ENCODE results near the gene STRN4. TPM values are rescaled to one million over a fixed set of nuclear protein-coding genes. Genes with fewer than 3 reads are reported as not detected.

The STRN4 gene
- polyA plus RNA-seq, 1 experiment = 48.1 TPM

DNA sequence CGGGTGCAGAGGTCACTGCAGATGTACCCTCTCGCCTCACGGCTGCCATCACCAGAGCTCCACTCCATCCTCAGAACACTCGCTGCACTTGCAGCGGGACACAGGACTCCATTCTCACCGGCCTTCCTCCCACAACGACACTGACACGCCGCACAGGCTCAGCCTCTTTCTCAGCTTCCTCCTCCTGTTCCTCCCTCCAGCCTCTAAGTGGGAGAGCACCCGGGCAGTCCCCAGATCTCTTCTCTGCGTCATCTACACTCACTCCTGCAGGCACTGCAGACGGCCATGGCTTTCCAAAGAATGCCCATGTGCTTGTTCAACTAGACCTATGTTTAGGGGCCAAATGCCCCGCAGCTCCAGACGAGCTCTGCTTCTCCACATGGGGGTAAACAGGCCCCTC is 14.7 kb downstream of the STRN4 start:
- Histone ChIP-seq H3K4me3 (ENCODE audit: low read depth, low read length) (no peak overlapping the region), H3K27ac (ENCODE audit: low read depth, low read length) (peak overlapping the region; percentile 31), H3K9me3 (ENCODE audit: control insufficient read depth, insufficient read depth, low read length) (no peaks in the 10 kb centered on the region; the same call in 1 of the 2 replicates), H3K27me3 (ENCODE audit: control insufficient read depth, insufficient read depth, low read length) (no peaks in the 10 kb centered on the region)
- ChIA-PET POLR2A (interaction anchor here (0.5 to 0.9 kb wide), 3 partner anchors 10 to 232 kb away, joined by 3 read pairs; no protein-coding TSS in a partner anchor), CTCF (interaction anchor here (0.6 to 1.7 kb wide), 3 partner anchors 28 to 109 kb away, joined by 3 to 4 read pairs (median 3); no protein-coding TSS in a partner anchor)
- no peak for DNase-seq (ENCODE audit: low read depth, low spot score)
- TF ChIP-seq, protein P1, sequence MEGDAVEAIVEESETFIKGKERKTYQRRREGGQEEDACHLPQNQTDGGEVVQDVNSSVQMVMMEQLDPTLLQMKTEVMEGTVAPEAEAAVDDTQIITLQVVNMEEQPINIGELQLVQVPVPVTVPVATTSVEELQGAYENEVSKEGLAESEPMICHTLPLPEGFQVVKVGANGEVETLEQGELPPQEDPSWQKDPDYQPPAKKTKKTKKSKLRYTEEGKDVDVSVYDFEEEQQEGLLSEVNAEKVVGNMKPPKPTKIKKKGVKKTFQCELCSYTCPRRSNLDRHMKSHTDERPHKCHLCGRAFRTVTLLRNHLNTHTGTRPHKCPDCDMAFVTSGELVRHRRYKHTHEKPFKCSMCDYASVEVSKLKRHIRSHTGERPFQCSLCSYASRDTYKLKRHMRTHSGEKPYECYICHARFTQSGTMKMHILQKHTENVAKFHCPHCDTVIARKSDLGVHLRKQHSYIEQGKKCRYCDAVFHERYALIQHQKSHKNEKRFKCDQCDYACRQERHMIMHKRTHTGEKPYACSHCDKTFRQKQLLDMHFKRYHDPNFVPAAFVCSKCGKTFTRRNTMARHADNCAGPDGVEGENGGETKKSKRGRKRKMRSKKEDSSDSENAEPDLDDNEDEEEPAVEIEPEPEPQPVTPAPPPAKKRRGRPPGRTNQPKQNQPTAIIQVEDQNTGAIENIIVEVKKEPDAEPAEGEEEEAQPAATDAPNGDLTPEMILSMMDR (IDR thresholded peaks at IDR 0.05; ENCODE audit: low read depth, low read length) = no peak

DNA sequence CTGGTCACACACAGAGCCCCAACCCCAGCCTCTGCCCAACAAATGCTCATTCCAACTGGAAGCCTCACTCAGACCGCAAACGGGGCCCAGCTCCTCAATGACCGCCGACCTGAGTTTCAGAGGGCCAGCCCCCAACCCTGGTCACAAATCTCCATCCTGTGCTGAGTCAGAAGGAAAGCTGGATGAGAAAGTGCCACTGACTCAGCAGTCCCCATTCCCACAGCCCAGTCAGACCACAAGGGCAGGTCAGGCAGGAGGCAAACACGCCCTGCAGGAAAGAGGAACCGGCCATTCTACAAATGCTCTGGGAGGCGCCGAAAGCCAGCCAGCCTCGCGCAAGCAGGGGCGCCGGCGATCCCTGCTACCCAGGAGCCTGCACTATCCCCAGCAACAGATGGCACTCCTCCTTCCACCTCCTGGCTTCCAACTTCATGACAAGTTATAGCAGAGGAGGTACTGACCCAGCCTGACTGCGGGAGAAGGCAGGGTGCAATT is 15.2 kb downstream of the STRN4 start:
- H3K27ac ChIP-seq (ENCODE audit: low read depth, low read length) = peak overlapping the region; percentile 61
- POLR2A ChIA-PET = interaction anchor here (0.5 to 1.1 kb wide), 3 partner anchors 10 to 233 kb away, joined by 3 read pairs; partner anchors contain the start of gene PRKD2
- CTCF ChIA-PET = interaction anchor here (0.6 to 1.7 kb wide), 3 partner anchors 27 to 109 kb away, joined by 3 to 4 read pairs (median 3); no protein-coding TSS in a partner anchor
- no peak overlapping the region for H3K4me3 ChIP-seq (ENCODE audit: low read depth, low read length)
- H3K9me3 ChIP-seq (ENCODE audit: control insufficient read depth, insufficient read depth, low read length) = no peaks in the 10 kb centered on the region; the same call in 1 of the 2 replicates
- DNase-seq (ENCODE audit: low read depth, low spot score) = peak; percentile 59
- no peaks in the 10 kb centered on the region for H3K27me3 ChIP-seq (ENCODE audit: control insufficient read depth, insufficient read depth, low read length)
- TF ChIP-seq, protein P1 (IDR thresholded peaks at IDR 0.05; ENCODE audit: low read depth, low read length) = no peak

DNA sequence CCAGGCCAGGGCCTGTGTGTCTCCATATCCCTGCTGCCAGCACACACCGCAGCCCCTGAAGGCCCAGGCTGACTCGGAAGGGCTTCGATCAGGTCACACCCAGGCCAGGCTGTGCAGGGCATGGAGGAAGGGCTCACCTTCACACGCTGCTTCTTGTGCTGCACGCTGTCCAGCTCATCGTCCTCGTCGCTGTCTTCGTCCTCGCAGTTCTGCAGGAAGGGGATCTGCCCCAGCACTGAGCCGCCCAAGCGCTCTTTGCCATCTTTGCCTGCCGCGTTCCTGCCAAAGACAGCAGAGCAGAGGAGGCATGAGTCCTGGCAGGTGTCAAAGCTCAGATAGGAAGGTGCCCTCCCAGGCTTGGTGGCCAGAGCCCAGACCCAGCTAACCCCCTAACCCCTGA is 15.7 kb downstream of the STRN4 start:
- POLR2A ChIA-PET = interaction anchor here (1.1 kb wide), 1 partner anchor 14 kb away, joined by 3 read pairs; the partner anchor contains the start of gene PRKD2

DNA sequence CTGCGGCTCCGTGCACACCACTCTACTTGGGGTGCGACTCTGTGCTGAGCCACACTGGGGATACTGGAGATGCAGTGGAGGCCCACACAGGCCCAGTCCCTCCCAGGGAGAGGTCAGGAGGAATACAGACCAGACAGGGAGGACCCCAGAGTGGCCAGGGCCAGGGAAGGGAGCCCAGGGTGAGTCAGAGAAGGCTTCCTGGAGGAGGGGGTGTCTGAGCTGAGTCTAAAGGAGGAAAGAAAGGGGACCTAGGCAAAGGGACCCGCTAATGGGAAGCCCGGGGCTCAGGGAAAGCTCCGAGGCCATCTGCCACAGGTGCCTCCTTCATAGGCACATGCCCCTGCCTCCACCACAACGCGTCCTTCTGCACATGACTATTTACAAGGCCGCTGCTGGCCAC is 16.1 kb downstream of the STRN4 start:
- Histone ChIP-seq H3K4me3 (ENCODE audit: low read depth, low read length) (no peak overlapping the region), H3K27me3 (ENCODE audit: control insufficient read depth, insufficient read depth, low read length) (no peaks in the 10 kb centered on the region), H3K9me3 (ENCODE audit: control insufficient read depth, insufficient read depth, low read length) (no peaks in the 10 kb centered on the region; the same call in 1 of the 2 replicates), H3K27ac (ENCODE audit: low read depth, low read length) (peak overlapping the region; percentile 11)
- ChIA-PET CTCF (interaction anchor here (1.7 kb wide), 1 partner anchor 26 kb away, joined by 4 read pairs; no protein-coding TSS in a partner anchor), POLR2A (interaction anchor here (1.1 kb wide), 1 partner anchor 13 kb away, joined by 3 read pairs; the partner anchor contains the start of gene PRKD2)
- DNase-seq (ENCODE audit: low read depth, low spot score) = no peak
- TF ChIP-seq, protein P1 (IDR thresholded peaks at IDR 0.05; ENCODE audit: low read depth, low read length) = no peak

More for the DNA sequence above, 15.7 kb downstream of the STRN4 start:
- CTCF ChIA-PET = interaction anchor here (1.7 kb wide), 1 partner anchor 27 kb away, joined by 4 read pairs; no protein-coding TSS in a partner anchor
- TF ChIP-seq, protein P1 (IDR thresholded peaks at IDR 0.05; ENCODE audit: low read depth, low read length) = no peak
- H3K9me3 ChIP-seq (ENCODE audit: control insufficient read depth, insufficient read depth, low read length) = no peaks in the 10 kb centered on the region; the same call in 1 of the 2 replicates
- peak overlapping the region; percentile 61 for H3K27ac ChIP-seq (ENCODE audit: low read depth, low read length)
- no peak for DNase-seq (ENCODE audit: low read depth, low spot score)
- no peaks in the 10 kb centered on the region for H3K27me3 ChIP-seq (ENCODE audit: control insufficient read depth, insufficient read depth, low read length)
- no peak overlapping the region for H3K4me3 ChIP-seq (ENCODE audit: low read depth, low read length)

DNA sequence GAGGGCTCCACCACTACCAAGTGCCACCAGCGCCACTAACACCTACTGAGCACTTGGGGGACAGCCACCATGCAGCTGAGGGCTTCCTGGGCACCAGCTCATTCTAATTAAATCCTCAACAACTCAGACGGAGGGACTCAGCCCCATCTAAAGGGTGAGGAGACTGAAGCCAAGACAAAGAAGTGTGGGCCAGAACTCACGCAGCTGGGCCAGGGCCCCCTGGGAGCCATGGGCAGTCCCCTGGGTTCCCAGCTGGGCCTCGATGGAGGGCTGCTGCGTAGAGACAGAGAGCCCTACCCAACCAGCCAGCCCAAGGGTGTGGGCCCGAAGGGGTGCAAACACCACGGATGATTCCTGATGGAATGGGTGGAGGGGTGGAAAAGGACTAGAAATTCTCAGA is 16.6 kb downstream of the STRN4 start:
- Histone ChIP-seq H3K9me3 (ENCODE audit: control insufficient read depth, insufficient read depth, low read length) (no peaks in the 10 kb centered on the region; the same call in 1 of the 2 replicates), H3K4me3 (ENCODE audit: low read depth, low read length) (no peak overlapping the region), H3K27ac (ENCODE audit: low read depth, low read length) (peak overlapping the region; percentile 11), H3K27me3 (ENCODE audit: control insufficient read depth, insufficient read depth, low read length) (no peaks in the 10 kb centered on the region)
- ChIA-PET POLR2A (no interaction called here), CTCF (interaction anchor here (0.6 to 3.2 kb wide), 11 partner anchors 8 to 1072 kb away, joined by 3 to 16 read pairs (median 5); no protein-coding TSS in a partner anchor)
- DNase-seq (ENCODE audit: low read depth, low spot score) = no peak
- TF ChIP-seq, protein P1 (IDR thresholded peaks at IDR 0.05; ENCODE audit: low read depth, low read length) = no peak

All from AG04450 (cell line).